WTC11 (cell line): ENCODE measurements around the gene TREML4.

Source experiments
- EMX1 ChIP-seq: fragments of 250-450 bp; sonication (Bioruptor Pico); IDR thresholded peaks from 2 replicates; pipeline ENCODE4 v1.8.0; 2021; ENCODE audit warnings: mild to moderate bottlenecking
- ESRRA ChIP-seq: sonication (generic); formaldehyde crosslinking; IDR thresholded peaks from 2 replicates; pipeline ENCODE4 v1.8.1; 2022; ENCODE audit warnings: mild to moderate bottlenecking, missing genetic modification reagents, borderline replicate concordance
- IRF2 ChIP-seq: sonication (generic); formaldehyde crosslinking; IDR thresholded peaks from 2 replicates; pipeline ENCODE4 v1.8.0; 2022; ENCODE audit warnings: low read depth, missing genetic modification reagents, borderline replicate concordance
- NR2C2 ChIP-seq: sonication (generic); formaldehyde crosslinking; IDR thresholded peaks from 2 replicates; pipeline ENCODE4 v1.8.0; 2022; ENCODE audit warnings: mild to moderate bottlenecking, missing genetic modification reagents
- SMAD3 ChIP-seq: sonication (generic); formaldehyde crosslinking; IDR thresholded peaks from 2 replicates; pipeline ENCODE4 v1.8.0; 2022; ENCODE audit warnings: missing genetic modification reagents, mild to moderate bottlenecking, borderline replicate concordance
- TCF7 ChIP-seq: sonication (generic); formaldehyde crosslinking; IDR thresholded peaks from 2 replicates; pipeline ENCODE4 v1.8.0; 2022; ENCODE audit warnings: mild to moderate bottlenecking, low read depth, missing genetic modification reagents, moderate library complexity
- ZNF121 ChIP-seq: sonication (generic); formaldehyde crosslinking; IDR thresholded peaks from 2 replicates; pipeline ENCODE4 v1.8.0; 2023; ENCODE audit warnings: missing genetic modification reagents
- TF ChIP-seq, protein P1 (sequence below): fragments of 200-600 bp; IDR thresholded peaks from 2 replicates; pipeline ENCODE4 v1.8.0; 2022; ENCODE audit warnings: antibody characterized with exemption
- TF ChIP-seq, protein P2 (sequence below): sonication (generic); formaldehyde crosslinking; IDR thresholded peaks from 2 replicates; pipeline ENCODE4 v1.8.1; 2023; ENCODE audit warnings: mild to moderate bottlenecking, missing genetic modification reagents, moderate library complexity
- TF ChIP-seq, protein P3 (sequence below): fragments of 250-450 bp; sonication (Bioruptor Pico); IDR thresholded peaks from 2 replicates; pipeline ENCODE4 v1.9.0; 2021; ENCODE audit warnings: mild to moderate bottlenecking
- TF ChIP-seq, protein P4 (sequence below): sonication (generic); formaldehyde crosslinking; IDR thresholded peaks from 2 replicates; pipeline ENCODE4 v1.8.0; 2022; ENCODE audit warnings: mild to moderate bottlenecking, missing genetic modification reagents

DNA sequence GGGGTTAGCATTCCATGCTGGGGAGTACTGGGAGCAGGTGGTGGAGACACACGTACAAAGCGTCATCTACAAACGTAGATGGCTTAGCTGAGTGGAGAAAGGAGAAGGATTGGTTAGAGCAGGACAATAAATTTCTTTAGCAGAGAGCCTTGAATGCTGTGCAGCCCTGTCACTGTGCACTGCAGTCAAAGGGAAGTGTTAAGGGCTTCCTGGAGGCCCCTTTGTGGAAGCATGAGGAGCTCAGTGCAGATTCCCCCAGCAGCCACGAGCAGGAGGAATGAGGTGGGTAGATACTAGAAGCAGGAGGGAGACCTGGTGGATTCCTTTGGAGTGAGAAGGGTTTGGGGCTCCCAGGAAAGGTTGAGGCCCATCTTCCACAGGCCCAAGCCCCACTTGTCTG, 6.1 kb upstream of the TREML4 start:
- TF ChIP-seq, protein P1, sequence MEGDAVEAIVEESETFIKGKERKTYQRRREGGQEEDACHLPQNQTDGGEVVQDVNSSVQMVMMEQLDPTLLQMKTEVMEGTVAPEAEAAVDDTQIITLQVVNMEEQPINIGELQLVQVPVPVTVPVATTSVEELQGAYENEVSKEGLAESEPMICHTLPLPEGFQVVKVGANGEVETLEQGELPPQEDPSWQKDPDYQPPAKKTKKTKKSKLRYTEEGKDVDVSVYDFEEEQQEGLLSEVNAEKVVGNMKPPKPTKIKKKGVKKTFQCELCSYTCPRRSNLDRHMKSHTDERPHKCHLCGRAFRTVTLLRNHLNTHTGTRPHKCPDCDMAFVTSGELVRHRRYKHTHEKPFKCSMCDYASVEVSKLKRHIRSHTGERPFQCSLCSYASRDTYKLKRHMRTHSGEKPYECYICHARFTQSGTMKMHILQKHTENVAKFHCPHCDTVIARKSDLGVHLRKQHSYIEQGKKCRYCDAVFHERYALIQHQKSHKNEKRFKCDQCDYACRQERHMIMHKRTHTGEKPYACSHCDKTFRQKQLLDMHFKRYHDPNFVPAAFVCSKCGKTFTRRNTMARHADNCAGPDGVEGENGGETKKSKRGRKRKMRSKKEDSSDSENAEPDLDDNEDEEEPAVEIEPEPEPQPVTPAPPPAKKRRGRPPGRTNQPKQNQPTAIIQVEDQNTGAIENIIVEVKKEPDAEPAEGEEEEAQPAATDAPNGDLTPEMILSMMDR: no peak
- TF ChIP-seq TCF7 (CRISPR knock-in tag) (no peak), IRF2 (CRISPR knock-in tag) (no peak), ZNF121 (CRISPR knock-in tag) (no peak), NR2C2 (CRISPR knock-in tag) (no peak), SMAD3 (CRISPR knock-in tag) (no peak), ESRRA (no peak), EMX1 (CRISPR knock-in tag) (no peak)
- TF ChIP-seq, protein P2, sequence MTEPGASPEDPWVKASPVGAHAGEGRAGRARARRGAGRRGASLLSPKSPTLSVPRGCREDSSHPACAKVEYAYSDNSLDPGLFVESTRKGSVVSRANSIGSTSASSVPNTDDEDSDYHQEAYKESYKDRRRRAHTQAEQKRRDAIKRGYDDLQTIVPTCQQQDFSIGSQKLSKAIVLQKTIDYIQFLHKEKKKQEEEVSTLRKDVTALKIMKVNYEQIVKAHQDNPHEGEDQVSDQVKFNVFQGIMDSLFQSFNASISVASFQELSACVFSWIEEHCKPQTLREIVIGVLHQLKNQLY (CRISPR knock-in tag): no peak
- TF ChIP-seq, protein P3, sequence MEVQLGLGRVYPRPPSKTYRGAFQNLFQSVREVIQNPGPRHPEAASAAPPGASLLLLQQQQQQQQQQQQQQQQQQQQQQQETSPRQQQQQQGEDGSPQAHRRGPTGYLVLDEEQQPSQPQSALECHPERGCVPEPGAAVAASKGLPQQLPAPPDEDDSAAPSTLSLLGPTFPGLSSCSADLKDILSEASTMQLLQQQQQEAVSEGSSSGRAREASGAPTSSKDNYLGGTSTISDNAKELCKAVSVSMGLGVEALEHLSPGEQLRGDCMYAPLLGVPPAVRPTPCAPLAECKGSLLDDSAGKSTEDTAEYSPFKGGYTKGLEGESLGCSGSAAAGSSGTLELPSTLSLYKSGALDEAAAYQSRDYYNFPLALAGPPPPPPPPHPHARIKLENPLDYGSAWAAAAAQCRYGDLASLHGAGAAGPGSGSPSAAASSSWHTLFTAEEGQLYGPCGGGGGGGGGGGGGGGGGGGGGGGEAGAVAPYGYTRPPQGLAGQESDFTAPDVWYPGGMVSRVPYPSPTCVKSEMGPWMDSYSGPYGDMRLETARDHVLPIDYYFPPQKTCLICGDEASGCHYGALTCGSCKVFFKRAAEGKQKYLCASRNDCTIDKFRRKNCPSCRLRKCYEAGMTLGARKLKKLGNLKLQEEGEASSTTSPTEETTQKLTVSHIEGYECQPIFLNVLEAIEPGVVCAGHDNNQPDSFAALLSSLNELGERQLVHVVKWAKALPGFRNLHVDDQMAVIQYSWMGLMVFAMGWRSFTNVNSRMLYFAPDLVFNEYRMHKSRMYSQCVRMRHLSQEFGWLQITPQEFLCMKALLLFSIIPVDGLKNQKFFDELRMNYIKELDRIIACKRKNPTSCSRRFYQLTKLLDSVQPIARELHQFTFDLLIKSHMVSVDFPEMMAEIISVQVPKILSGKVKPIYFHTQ (CRISPR knock-in tag): no peak
- TF ChIP-seq, protein P4, sequence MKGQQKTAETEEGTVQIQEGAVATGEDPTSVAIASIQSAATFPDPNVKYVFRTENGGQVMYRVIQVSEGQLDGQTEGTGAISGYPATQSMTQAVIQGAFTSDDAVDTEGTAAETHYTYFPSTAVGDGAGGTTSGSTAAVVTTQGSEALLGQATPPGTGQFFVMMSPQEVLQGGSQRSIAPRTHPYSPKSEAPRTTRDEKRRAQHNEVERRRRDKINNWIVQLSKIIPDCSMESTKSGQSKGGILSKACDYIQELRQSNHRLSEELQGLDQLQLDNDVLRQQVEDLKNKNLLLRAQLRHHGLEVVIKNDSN (CRISPR knock-in tag): no peak
